Measurements from ENCODE around the gene PTGIS. TPM values are rescaled to one million over a fixed set of nuclear protein-coding genes. Genes with fewer than 3 reads are reported as not detected.

PTGIS gene
- total RNA-seq, 1 donor from 2014 or later: not detected

GRCh38 chr20:49543071-49543857 is 24.7 kb downstream of the PTGIS start:
- CTCF ChIA-PET: interaction anchor here (0.6 to 1.1 kb wide), 3 partner anchors 80 to 345 kb away, joined by 3 to 4 read pairs (median 3); no protein-coding TSS in a partner anchor
- Mint-ChIP-seq H3K27me3 (peaks cover 8% of the 10 kb centered on the region), H3K9me3 (peaks cover 7% of the 10 kb centered on the region), H3K36me3 (ENCODE audit: low read depth) (no peaks in the 10 kb centered on the region), H3K4me1 (no peaks in the 10 kb centered on the region), H3K4me3 (no peak overlapping the region), H3K27ac (no peak overlapping the region)
- no peak for ATAC-seq (ENCODE audit: low read depth)
- intact Hi-C loops (cut with micrococcal nuclease): no loop called here
- POLR2A ChIA-PET: no interaction called here
- TF ChIP-seq, protein P1, sequence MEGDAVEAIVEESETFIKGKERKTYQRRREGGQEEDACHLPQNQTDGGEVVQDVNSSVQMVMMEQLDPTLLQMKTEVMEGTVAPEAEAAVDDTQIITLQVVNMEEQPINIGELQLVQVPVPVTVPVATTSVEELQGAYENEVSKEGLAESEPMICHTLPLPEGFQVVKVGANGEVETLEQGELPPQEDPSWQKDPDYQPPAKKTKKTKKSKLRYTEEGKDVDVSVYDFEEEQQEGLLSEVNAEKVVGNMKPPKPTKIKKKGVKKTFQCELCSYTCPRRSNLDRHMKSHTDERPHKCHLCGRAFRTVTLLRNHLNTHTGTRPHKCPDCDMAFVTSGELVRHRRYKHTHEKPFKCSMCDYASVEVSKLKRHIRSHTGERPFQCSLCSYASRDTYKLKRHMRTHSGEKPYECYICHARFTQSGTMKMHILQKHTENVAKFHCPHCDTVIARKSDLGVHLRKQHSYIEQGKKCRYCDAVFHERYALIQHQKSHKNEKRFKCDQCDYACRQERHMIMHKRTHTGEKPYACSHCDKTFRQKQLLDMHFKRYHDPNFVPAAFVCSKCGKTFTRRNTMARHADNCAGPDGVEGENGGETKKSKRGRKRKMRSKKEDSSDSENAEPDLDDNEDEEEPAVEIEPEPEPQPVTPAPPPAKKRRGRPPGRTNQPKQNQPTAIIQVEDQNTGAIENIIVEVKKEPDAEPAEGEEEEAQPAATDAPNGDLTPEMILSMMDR (IDR thresholded peaks at IDR 0.05): no peak
- no peak for DNase-seq

GRCh38 chr20:49542514-49542991 is 25.4 kb downstream of the PTGIS start:
- CTCF ChIA-PET: interaction anchor here (0.6 to 2.0 kb wide), 10 partner anchors 61 to 383 kb away, joined by 3 to 18 read pairs (median 6); no protein-coding TSS in a partner anchor
- no peak overlapping the region for H3K27ac Mint-ChIP-seq
- H3K27me3 Mint-ChIP-seq: peaks cover 11% of the 10 kb centered on the region
- intact Hi-C loops (cut with micrococcal nuclease): no loop called here
- POLR2A ChIA-PET: no interaction called here
- peaks cover 7% of the 10 kb centered on the region for H3K9me3 Mint-ChIP-seq
- no peak for DNase-seq
- H3K4me3 Mint-ChIP-seq: no peak overlapping the region
- no peaks in the 10 kb centered on the region for H3K36me3 Mint-ChIP-seq (ENCODE audit: low read depth)
- TF ChIP-seq, protein P1 (IDR thresholded peaks at IDR 0.05): no peak
- no peak for ATAC-seq (ENCODE audit: low read depth)
- no peaks in the 10 kb centered on the region for H3K4me1 Mint-ChIP-seq

DNA sequence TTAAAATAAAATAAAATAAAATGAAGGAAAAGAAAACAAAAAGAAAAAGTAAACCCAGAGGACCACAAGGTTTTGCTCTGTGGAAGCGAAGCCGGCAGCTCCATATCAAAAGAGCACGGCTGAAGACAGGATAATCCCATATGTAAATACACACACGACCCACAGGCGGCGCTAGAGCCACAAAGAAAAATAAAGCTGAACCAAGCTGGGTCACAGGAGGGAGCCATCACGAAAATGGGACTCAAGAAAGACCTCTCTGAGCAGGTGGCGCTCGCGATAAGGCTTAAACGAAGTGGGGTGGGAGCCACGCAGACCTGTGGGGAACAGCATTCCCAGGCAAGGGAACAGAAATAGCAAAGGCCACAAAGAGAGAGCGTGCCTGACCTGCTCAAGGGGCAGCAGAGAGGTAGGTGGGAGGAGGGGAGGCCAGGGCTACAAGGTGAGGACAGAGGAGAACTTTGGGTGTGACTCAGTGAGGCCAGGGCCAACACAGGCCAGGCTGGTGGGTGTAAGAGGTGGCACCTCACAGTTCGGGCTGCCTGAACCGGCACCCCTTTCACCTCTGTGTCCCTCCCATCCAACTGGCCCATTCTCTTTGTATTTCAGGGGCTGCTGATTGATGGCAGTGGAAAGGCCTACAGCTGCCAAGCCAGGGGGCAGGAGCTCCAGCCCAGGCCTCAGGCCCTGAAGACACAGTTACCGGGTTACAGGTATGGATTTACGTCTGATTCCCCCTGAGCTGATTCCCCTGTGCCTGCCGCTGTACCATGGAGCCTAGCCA is 26.0 kb downstream of the PTGIS start:
- H3K27ac Mint-ChIP-seq: no peak overlapping the region
- POLR2A ChIA-PET: no interaction called here
- CTCF ChIA-PET: interaction anchor here (0.6 to 2.0 kb wide), 19 partner anchors 15 to 393 kb away, joined by 3 to 18 read pairs (median 4); partner anchors contain the start of gene SPATA2
- ATAC-seq (ENCODE audit: low read depth) (peak; percentile 80), DNase-seq (peak; percentile 21)
- no peaks in the 10 kb centered on the region for H3K36me3 Mint-ChIP-seq (ENCODE audit: low read depth)
- peaks cover 14% of the 10 kb centered on the region for H3K27me3 Mint-ChIP-seq
- intact Hi-C loops (cut with micrococcal nuclease): loop anchor here (1.0 kb wide), 4 partner anchors 67 to 386 kb away; no protein-coding TSS in a partner anchor
- H3K9me3 Mint-ChIP-seq: peaks cover 7% of the 10 kb centered on the region
- TF ChIP-seq, protein P1 (IDR thresholded peaks at IDR 0.05): no peak
- no peak overlapping the region for H3K4me3 Mint-ChIP-seq
- no peaks in the 10 kb centered on the region for H3K4me1 Mint-ChIP-seq

DNA sequence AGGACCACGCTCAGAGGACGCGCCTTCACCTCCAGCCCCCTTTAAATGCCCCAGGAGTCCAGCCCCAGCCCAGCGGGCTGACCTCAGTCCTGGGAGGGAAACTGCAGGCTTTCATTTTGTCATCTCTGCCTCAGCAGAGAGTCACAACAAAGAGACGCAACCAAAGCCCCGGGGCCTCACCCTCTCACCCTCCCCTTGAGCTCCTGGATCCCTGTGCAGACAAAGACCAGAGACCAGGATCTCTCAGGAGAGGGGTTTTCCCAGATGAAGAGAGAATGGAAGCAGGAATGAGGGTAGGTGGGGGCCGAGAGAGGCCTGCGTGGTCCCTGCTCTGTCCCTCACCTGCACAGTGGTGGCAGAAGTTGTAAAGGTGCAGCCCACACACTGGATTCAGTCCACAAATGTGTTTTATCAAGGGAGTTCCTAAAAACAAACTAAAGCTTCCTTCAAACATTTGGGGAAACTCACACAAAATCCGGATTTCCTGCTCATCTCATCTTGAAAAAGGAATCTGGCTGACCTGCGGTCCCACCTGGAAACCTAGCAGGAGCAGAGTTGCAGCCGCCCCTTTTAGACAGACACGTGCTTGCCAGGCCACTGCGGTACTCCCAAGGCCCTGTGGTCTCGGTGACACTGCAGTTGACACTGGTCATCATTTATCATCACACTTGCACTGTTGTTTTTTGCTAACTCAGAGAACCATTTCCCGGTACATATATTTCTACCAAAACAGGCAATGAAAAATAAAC is 27.1 kb downstream of the PTGIS start:
- CTCF ChIA-PET: interaction anchor here (0.6 to 2.0 kb wide), 18 partner anchors 14 to 394 kb away, joined by 3 to 18 read pairs (median 4); partner anchors contain the start of gene SPATA2
- DNase-seq (no peak), ATAC-seq (ENCODE audit: low read depth) (no peak)
- POLR2A ChIA-PET: no interaction called here
- Mint-ChIP-seq H3K27me3 (peaks cover 18% of the 10 kb centered on the region), H3K27ac (no peak overlapping the region), H3K4me3 (no peak overlapping the region), H3K36me3 (ENCODE audit: low read depth) (no peaks in the 10 kb centered on the region), H3K4me1 (no peaks in the 10 kb centered on the region), H3K9me3 (peaks cover 7% of the 10 kb centered on the region)
- TF ChIP-seq, protein P1 (IDR thresholded peaks at IDR 0.05): no peak
- intact Hi-C loops (cut with micrococcal nuclease): loop anchor here (1.0 kb wide), 4 partner anchors 68 to 387 kb away; no protein-coding TSS in a partner anchor
